ENCODE results near the gene RRH.

Gene RRH

GRCh38 chr4:109879636-109880314 is 52.0 kb downstream of the RRH start:
- in situ Hi-C loops (cut with HindIII; ENCODE audit: low sequenced_read_pairs), result no loop called here

GRCh38 chr4:109886303-109886702 is 58.5 kb downstream of the RRH start:
- in situ Hi-C loops (cut with HindIII; ENCODE audit: low sequenced_read_pairs), result no loop called here

- in situ Hi-C loops (cut with HindIII; ENCODE audit: low sequenced_read_pairs), result no loop called here
Measured at GRCh38 chr4:109887071-109887470, 59.3 kb downstream of the RRH start.

GRCh38 chr4:109890076-109890475 is 62.3 kb downstream of the RRH start:
- in situ Hi-C loops (cut with HindIII; ENCODE audit: low sequenced_read_pairs), result no loop called here

Measured in endothelial cell of hepatic sinusoid (primary cell).